ENCODE results near the gene TASP1. TPM values are rescaled to one million over a fixed set of nuclear protein-coding genes. Genes with fewer than 3 reads are reported as not detected.

The TASP1 gene, protein sequence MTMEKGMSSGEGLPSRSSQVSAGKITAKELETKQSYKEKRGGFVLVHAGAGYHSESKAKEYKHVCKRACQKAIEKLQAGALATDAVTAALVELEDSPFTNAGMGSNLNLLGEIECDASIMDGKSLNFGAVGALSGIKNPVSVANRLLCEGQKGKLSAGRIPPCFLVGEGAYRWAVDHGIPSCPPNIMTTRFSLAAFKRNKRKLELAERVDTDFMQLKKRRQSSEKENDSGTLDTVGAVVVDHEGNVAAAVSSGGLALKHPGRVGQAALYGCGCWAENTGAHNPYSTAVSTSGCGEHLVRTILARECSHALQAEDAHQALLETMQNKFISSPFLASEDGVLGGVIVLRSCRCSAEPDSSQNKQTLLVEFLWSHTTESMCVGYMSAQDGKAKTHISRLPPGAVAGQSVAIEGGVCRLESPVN
- total RNA-seq, result 18.6 and 22.4 TPM in 2 replicates
- long read RNA-seq, transcript TASP1-201 (14 exons, 2,352 nt), result major isoform, 36 of 107 reads
- long read RNA-seq, partial matches to known transcripts, result 30 of 107 reads
- long read RNA-seq, other reads (novel, unspliced or antisense), result 39 of 107 reads

DNA sequence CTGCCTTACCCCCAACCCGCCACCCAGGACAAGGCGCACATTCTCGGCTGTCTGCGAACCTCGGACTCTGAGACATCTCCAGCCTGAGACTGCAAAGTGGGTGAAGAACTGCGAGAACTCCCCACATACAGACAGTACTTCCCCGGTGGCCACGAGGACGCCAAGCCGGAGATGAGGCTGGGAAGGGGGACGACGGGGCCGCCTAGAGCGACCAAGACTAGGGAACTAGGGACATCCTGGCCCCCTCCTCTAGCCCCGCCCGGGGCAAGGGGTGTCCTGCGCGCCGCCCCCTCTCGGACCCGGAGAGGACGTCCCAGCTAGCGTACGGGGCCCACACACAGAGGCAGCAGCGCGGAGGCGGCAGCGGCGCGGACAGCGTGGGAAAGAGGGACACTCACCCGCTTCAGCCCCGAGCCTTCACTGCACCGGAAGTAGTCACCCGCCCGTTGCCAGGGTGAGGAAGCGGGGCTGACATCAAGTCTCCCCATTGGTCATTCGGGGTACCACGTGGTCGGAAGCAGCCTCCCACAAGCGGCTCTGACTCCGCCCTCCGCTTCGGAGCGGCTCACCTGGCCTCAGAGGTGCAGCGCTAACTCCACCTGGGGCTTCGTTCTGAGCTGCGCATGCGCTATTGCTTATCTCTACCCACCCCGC, at the start of gene TASP1:
Gene TASP1 (minus strand): TSS at position 437 of the 654 bp plus-strand sequence. CDS start 8,854 bp downstream, outside the sequence.
- peaks cover 16% of the 10 kb centered on the region for H3K4me1 Mint-ChIP-seq (ENCODE audit: low read depth)
- peaks cover 13% of the 10 kb centered on the region for H3K27me3 Mint-ChIP-seq
- peaks cover 3% of the 10 kb centered on the region for H3K36me3 Mint-ChIP-seq (ENCODE audit: insufficient read depth)
- peak; percentile 97 for DNase-seq (ENCODE audit: low spot score, unreplicated experiment)
- TF ChIP-seq CTCF (IDR thresholded peaks at IDR 0.05; ENCODE audit: unreplicated experiment), result peak; percentile 7
- H3K4me3 Mint-ChIP-seq (ENCODE audit: low read depth), result peak within 1 kb of the TSS; percentile 91
- H3K9me3 Mint-ChIP-seq (ENCODE audit: low read depth), result no peaks in the 10 kb centered on the region
- peak within 1 kb of the TSS; percentile 95 for H3K27ac Mint-ChIP-seq

- Mint-ChIP-seq H3K4me1 (ENCODE audit: low read depth) (no peaks in the 10 kb centered on the region), H3K36me3 (ENCODE audit: insufficient read depth) (no peaks in the 10 kb centered on the region), H3K9me3 (ENCODE audit: low read depth) (no peaks in the 10 kb centered on the region), H3K4me3 (ENCODE audit: low read depth) (no peak overlapping the region), H3K27me3 (peaks cover 2% of the 10 kb centered on the region), H3K27ac (no peak overlapping the region)
- no peak for TF ChIP-seq CTCF (IDR thresholded peaks at IDR 0.05; ENCODE audit: unreplicated experiment)
- DNase-seq (ENCODE audit: low spot score, unreplicated experiment), result no peak
Observed at GRCh38 chr20:13687815-13688214, 49.1 kb upstream of the TASP1 start.

- peaks cover 4% of the 10 kb centered on the region for H3K9me3 Mint-ChIP-seq (ENCODE audit: low read depth)
- H3K36me3 Mint-ChIP-seq (ENCODE audit: insufficient read depth), result peaks cover 2% of the 10 kb centered on the region
- H3K4me1 Mint-ChIP-seq (ENCODE audit: low read depth), result peaks cover 4% of the 10 kb centered on the region
- H3K4me3 Mint-ChIP-seq (ENCODE audit: low read depth), result no peak overlapping the region
- DNase-seq (ENCODE audit: low spot score, unreplicated experiment), result no peak
- H3K27me3 Mint-ChIP-seq, result peaks cover 2% of the 10 kb centered on the region
- H3K27ac Mint-ChIP-seq, result no peak overlapping the region
- no peak for TF ChIP-seq CTCF (IDR thresholded peaks at IDR 0.05; ENCODE audit: unreplicated experiment)
Observed at GRCh38 chr20:13685623-13686022, 46.9 kb upstream of the TASP1 start.

GRCh38 chr20:13684566-13685222, 46.0 kb upstream of the TASP1 start:
- Mint-ChIP-seq H3K4me1 (ENCODE audit: low read depth) (peaks cover 4% of the 10 kb centered on the region), H3K36me3 (ENCODE audit: insufficient read depth) (peaks cover 2% of the 10 kb centered on the region), H3K27ac (no peak overlapping the region), H3K27me3 (peaks cover 2% of the 10 kb centered on the region), H3K9me3 (ENCODE audit: low read depth) (peaks cover 4% of the 10 kb centered on the region), H3K4me3 (ENCODE audit: low read depth) (no peak overlapping the region)
- no peak for TF ChIP-seq CTCF (IDR thresholded peaks at IDR 0.05; ENCODE audit: unreplicated experiment)
- no peak for DNase-seq (ENCODE audit: low spot score, unreplicated experiment)

- no peak for DNase-seq (ENCODE audit: low spot score, unreplicated experiment)
- TF ChIP-seq CTCF (IDR thresholded peaks at IDR 0.05; ENCODE audit: unreplicated experiment), result no peak
- H3K36me3 Mint-ChIP-seq (ENCODE audit: insufficient read depth), result peaks cover 2% of the 10 kb centered on the region
Observed at GRCh38 chr20:13683833-13684232, 45.1 kb upstream of the TASP1 start.

More at GRCh38 chr20:13683833-13684232, 45.1 kb upstream of the TASP1 start:
- peaks cover 2% of the 10 kb centered on the region for H3K27me3 Mint-ChIP-seq
- no peak overlapping the region for H3K4me3 Mint-ChIP-seq (ENCODE audit: low read depth)
- peaks cover 4% of the 10 kb centered on the region for H3K9me3 Mint-ChIP-seq (ENCODE audit: low read depth)
- no peak overlapping the region for H3K27ac Mint-ChIP-seq
- H3K4me1 Mint-ChIP-seq (ENCODE audit: low read depth), result peaks cover 4% of the 10 kb centered on the region

All from progenitor cell of endocrine pancreas (in vitro differentiated cells).